Loucy (cell line): ENCODE data around the gene AGTRAP.

ENCODE experiments used
- EZH2phosphoT487 ChIP-seq: fragments of 200-600 bp; IDR thresholded peaks from 2 replicates; pipeline ENCODE4 v1.6.1; 2018; ENCODE audit warnings: antibody characterized with exemption, mild to moderate bottlenecking, moderate library complexity, borderline replicate concordance
- TF ChIP-seq, protein P1 (sequence below): fragments of 200-600 bp; sonication (generic); conservative IDR thresholded peaks from 2 replicates; pipeline ENCODE4 v1.5.1; 2014; ENCODE audit warnings: mild to moderate bottlenecking, antibody characterized with exemption, low read length

DNA sequence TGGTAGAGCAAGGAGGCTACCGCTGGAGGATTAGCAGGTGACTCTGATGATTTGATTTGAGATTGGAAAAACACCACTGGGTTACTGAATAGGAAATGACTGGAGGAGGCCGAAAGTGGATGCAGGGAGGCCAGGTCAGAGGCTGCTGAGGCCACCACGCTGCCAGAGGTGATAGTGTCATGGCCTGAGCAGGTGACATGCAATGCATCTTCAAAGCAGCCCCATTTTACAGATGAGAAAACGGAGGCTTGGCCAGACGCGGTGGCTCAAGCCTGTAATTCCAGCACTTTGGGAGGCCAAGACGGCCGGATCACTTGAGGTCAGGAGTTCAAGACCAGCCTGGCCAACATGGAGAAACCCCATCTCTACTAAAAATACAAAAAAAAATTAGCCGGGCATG lies 38.8 kb downstream of the AGTRAP start:
- TF ChIP-seq, protein P1, sequence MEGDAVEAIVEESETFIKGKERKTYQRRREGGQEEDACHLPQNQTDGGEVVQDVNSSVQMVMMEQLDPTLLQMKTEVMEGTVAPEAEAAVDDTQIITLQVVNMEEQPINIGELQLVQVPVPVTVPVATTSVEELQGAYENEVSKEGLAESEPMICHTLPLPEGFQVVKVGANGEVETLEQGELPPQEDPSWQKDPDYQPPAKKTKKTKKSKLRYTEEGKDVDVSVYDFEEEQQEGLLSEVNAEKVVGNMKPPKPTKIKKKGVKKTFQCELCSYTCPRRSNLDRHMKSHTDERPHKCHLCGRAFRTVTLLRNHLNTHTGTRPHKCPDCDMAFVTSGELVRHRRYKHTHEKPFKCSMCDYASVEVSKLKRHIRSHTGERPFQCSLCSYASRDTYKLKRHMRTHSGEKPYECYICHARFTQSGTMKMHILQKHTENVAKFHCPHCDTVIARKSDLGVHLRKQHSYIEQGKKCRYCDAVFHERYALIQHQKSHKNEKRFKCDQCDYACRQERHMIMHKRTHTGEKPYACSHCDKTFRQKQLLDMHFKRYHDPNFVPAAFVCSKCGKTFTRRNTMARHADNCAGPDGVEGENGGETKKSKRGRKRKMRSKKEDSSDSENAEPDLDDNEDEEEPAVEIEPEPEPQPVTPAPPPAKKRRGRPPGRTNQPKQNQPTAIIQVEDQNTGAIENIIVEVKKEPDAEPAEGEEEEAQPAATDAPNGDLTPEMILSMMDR: no peak
- TF ChIP-seq EZH2phosphoT487: no peak
